ENCODE data around the gene HOXB1. TPM values are rescaled to one million over a fixed set of nuclear protein-coding genes. Genes with fewer than 3 reads are reported as not detected.

Gene HOXB1
- total RNA-seq: not detected in 2 replicates

GRCh38 chr17:48530887-48531272 lies at the start of gene HOXB1:
HOXB1 (minus strand) TSS chr17:48531011; CDS start chr17:48530904, 107 bp downstream.

GRCh38 chr17:48577946-48578615 lies 47.3 kb upstream of the HOXB1 start, which contains the start of gene HOXB4:
HOXB4 (minus strand) TSS chr17:48578350; CDS start chr17:48578319, 31 bp downstream.

GRCh38 chr17:48545022-48545375 lies 14.2 kb upstream of the HOXB1 start, which contains the start of gene HOXB2:
HOXB2 (minus strand) TSS chr17:48545109; CDS start chr17:48544911, 198 bp downstream.

Small RNAs within 50 kb of the gene (small RNA-seq; reads per million reads assigned to genes)
- gene RF00019: not detected

Other genes starting within 250 kb of the HOXB1 start
- gene SKAP1, start 100.8 kb downstream of the HOXB1 start, total RNA-seq: not detected in 2 replicates
- 5.9 and 10.8 TPM in 2 replicates for gene HOXB2, start 14.1 kb upstream of the HOXB1 start, total RNA-seq
- gene HOXB4, start 47.3 kb upstream of the HOXB1 start, total RNA-seq: 3.3 and 4.7 TPM in 2 replicates
- gene HOXB3, start 59.2 kb upstream of the HOXB1 start, total RNA-seq: 5.1 and 9.8 TPM in 2 replicates
- 0.39 and 0.73 TPM in 2 replicates for gene HOXB5, start 62.8 kb upstream of the HOXB1 start, total RNA-seq
- 8.8 and 11.0 TPM in 2 replicates for gene HOXB6, start 74.0 kb upstream of the HOXB1 start, total RNA-seq
- gene HOXB7, start 80.0 kb upstream of the HOXB1 start, total RNA-seq: 3.5 and 4.0 TPM in 2 replicates
- gene HOXB8, start 84.3 kb upstream of the HOXB1 start, total RNA-seq: 0.20 and 1.5 TPM in 2 replicates
- 0.37 TPM in 1 of 2 replicates, not detected in the other for gene HOXB9, start 95.3 kb upstream of the HOXB1 start, total RNA-seq
- gene PRAC1, start 191.5 kb upstream of the HOXB1 start, total RNA-seq: not detected in 2 replicates
- gene PRAC2, start 192.2 kb upstream of the HOXB1 start, total RNA-seq: not detected in 2 replicates
- gene HOXB13, start 197.7 kb upstream of the HOXB1 start, total RNA-seq: under 0.01 TPM in 1 of 2 replicates, not detected in the other